ENCODE results near the gene RNH1.
A peak's percentile ranks its signal among the peaks of the same experiment; 100 is the strongest.
"Not testable (repeated sequence)": the region's sequence is repeated elsewhere in the genome, so short reads cannot be mapped to it uniquely, and the experiment has no call there.

Gene RNH1

GRCh38 chr11:469026-469683, 37.9 kb downstream of the RNH1 start:
- not testable (repeated sequence) for H3K27ac Mint-ChIP-seq, H3K27me3 Mint-ChIP-seq, ATAC-seq, H3K9me3 Mint-ChIP-seq, H3K4me3 Mint-ChIP-seq
- Mint-ChIP-seq H3K36me3 (peaks cover 19% of the 10 kb centered on the region), H3K4me1 (peaks cover 26% of the 10 kb centered on the region)

GRCh38 chr11:468493-468892, 38.5 kb downstream of the RNH1 start:
- peaks cover 2% of the 10 kb centered on the region for H3K9me3 Mint-ChIP-seq
- no peak for ATAC-seq

GRCh38 chr11:468036-468435, 39.0 kb downstream of the RNH1 start:
- Mint-ChIP-seq H3K4me1 (peaks cover 26% of the 10 kb centered on the region), H3K9me3 (peaks cover 2% of the 10 kb centered on the region), H3K27ac (no peak overlapping the region), H3K27me3 (no peaks in the 10 kb centered on the region), H3K36me3 (peaks cover 19% of the 10 kb centered on the region), H3K4me3 (no peak overlapping the region)
- ATAC-seq, result no peak

More at GRCh38 chr11:468493-468892, 38.5 kb downstream of the RNH1 start:
- Mint-ChIP-seq H3K27ac (no peak overlapping the region), H3K4me3 (no peak overlapping the region), H3K36me3 (peaks cover 19% of the 10 kb centered on the region), H3K4me1 (peaks cover 26% of the 10 kb centered on the region), H3K27me3 (no peaks in the 10 kb centered on the region)

- ATAC-seq, result no peak
- no peak overlapping the region for H3K27ac Mint-ChIP-seq
Measured at GRCh38 chr11:465896-466530, 41.0 kb downstream of the RNH1 start.

GRCh38 chr11:464316-464715, 42.7 kb downstream of the RNH1 start:
- no peak overlapping the region for H3K4me3 Mint-ChIP-seq

More at GRCh38 chr11:465896-466530, 41.0 kb downstream of the RNH1 start:
- Mint-ChIP-seq H3K4me3 (no peak overlapping the region), H3K27me3 (no peaks in the 10 kb centered on the region), H3K4me1 (peaks cover 26% of the 10 kb centered on the region), H3K9me3 (peaks cover 2% of the 10 kb centered on the region), H3K36me3 (peaks cover 25% of the 10 kb centered on the region)

GRCh38 chr11:462107-462890, 44.7 kb downstream of the RNH1 start:
- peaks cover 20% of the 10 kb centered on the region for H3K36me3 Mint-ChIP-seq
- no peak for ATAC-seq
- no peak overlapping the region for H3K27ac Mint-ChIP-seq
- peaks cover 28% of the 10 kb centered on the region for H3K4me1 Mint-ChIP-seq
- no peak overlapping the region for H3K4me3 Mint-ChIP-seq
- H3K9me3 Mint-ChIP-seq, result peaks cover 2% of the 10 kb centered on the region
- no peaks in the 10 kb centered on the region for H3K27me3 Mint-ChIP-seq

More at GRCh38 chr11:464316-464715, 42.7 kb downstream of the RNH1 start:
- H3K36me3 Mint-ChIP-seq, result peaks cover 20% of the 10 kb centered on the region
- ATAC-seq, result no peak
- peaks cover 27% of the 10 kb centered on the region for H3K4me1 Mint-ChIP-seq
- H3K27ac Mint-ChIP-seq, result no peak overlapping the region
- H3K9me3 Mint-ChIP-seq, result peaks cover 2% of the 10 kb centered on the region
- H3K27me3 Mint-ChIP-seq, result no peaks in the 10 kb centered on the region

- Mint-ChIP-seq H3K36me3 (peaks cover 15% of the 10 kb centered on the region), H3K4me1 (peaks cover 31% of the 10 kb centered on the region)
Measured at GRCh38 chr11:461626-462025, 45.4 kb downstream of the RNH1 start.

GRCh38 chr11:460331-461199, 46.5 kb downstream of the RNH1 start:
- Mint-ChIP-seq H3K27ac (peak overlapping the region; percentile 77), H3K9me3 (no peaks in the 10 kb centered on the region), H3K36me3 (peaks cover 13% of the 10 kb centered on the region), H3K27me3 (no peaks in the 10 kb centered on the region), H3K4me3 (peak overlapping the region; percentile 54), H3K4me1 (peaks cover 32% of the 10 kb centered on the region)
- ATAC-seq, result peak; percentile 50

More at GRCh38 chr11:461626-462025, 45.4 kb downstream of the RNH1 start:
- Mint-ChIP-seq H3K9me3 (peaks cover 2% of the 10 kb centered on the region), H3K4me3 (no peak overlapping the region), H3K27me3 (no peaks in the 10 kb centered on the region), H3K27ac (peak overlapping the region; percentile 77)
- ATAC-seq, result no peak

- Mint-ChIP-seq H3K36me3 (peaks cover 19% of the 10 kb centered on the region), H3K4me1 (peaks cover 40% of the 10 kb centered on the region), H3K9me3 (no peaks in the 10 kb centered on the region), H3K27ac (peak overlapping the region; percentile 77), H3K27me3 (no peaks in the 10 kb centered on the region), H3K4me3 (peak overlapping the region; percentile 54)
- ATAC-seq, result no peak
Measured at GRCh38 chr11:459511-460220, 47.4 kb downstream of the RNH1 start.

- Mint-ChIP-seq H3K4me1 (peaks cover 51% of the 10 kb centered on the region), H3K9me3 (no peaks in the 10 kb centered on the region), H3K27me3 (no peaks in the 10 kb centered on the region), H3K27ac (peak overlapping the region; percentile 89), H3K4me3 (peak overlapping the region; percentile 47), H3K36me3 (peaks cover 34% of the 10 kb centered on the region)
- no peak for ATAC-seq
Measured at GRCh38 chr11:457111-457760, 49.8 kb downstream of the RNH1 start.

GRCh38 chr11:456533-456932, 50.5 kb downstream of the RNH1 start:
- Mint-ChIP-seq H3K36me3 (peaks cover 30% of the 10 kb centered on the region), H3K9me3 (no peaks in the 10 kb centered on the region), H3K27ac (peak overlapping the region; percentile 89), H3K27me3 (no peaks in the 10 kb centered on the region), H3K4me3 (peak overlapping the region; percentile 3), H3K4me1 (peaks cover 58% of the 10 kb centered on the region)
- ATAC-seq, result peak; percentile 76

GRCh38 chr11:455566-456147, 51.4 kb downstream of the RNH1 start:
- no peak overlapping the region for H3K4me3 Mint-ChIP-seq
- H3K27ac Mint-ChIP-seq, result peak overlapping the region; percentile 89
- peaks cover 28% of the 10 kb centered on the region for H3K36me3 Mint-ChIP-seq
- no peak for ATAC-seq
- no peaks in the 10 kb centered on the region for H3K9me3 Mint-ChIP-seq
- no peaks in the 10 kb centered on the region for H3K27me3 Mint-ChIP-seq
- H3K4me1 Mint-ChIP-seq, result peaks cover 63% of the 10 kb centered on the region

- H3K36me3 Mint-ChIP-seq, result peaks cover 28% of the 10 kb centered on the region
Measured at GRCh38 chr11:454801-455565, 52.1 kb downstream of the RNH1 start.

More at GRCh38 chr11:454801-455565, 52.1 kb downstream of the RNH1 start:
- no peak for ATAC-seq
- Mint-ChIP-seq H3K27me3 (no peaks in the 10 kb centered on the region), H3K4me1 (peaks cover 57% of the 10 kb centered on the region), H3K9me3 (no peaks in the 10 kb centered on the region), H3K4me3 (no peak overlapping the region), H3K27ac (peak overlapping the region; percentile 89)
